Endothelial cell of umbilical vein (primary cell): ENCODE results near the gene INHA. TPM values are rescaled to one million over a fixed set of nuclear protein-coding genes. Genes with fewer than 3 reads are reported as not detected.

ENCODE experiments used
- BruUV-seq: library from RNA; stranded (reverse); fragments of 400-500 nt; replicated peaks from 2 replicates; lab custom pipeline; 2021; lab: Mats Ljungman, UMichigan
- CTCF ChIA-PET: fragments of 300-600, 350-600 bp; sonication (Branson Sonifier 250); formaldehyde crosslinking; loops from one replicate; lab custom pipeline; 2021; ENCODE audit warnings: antibody characterized with exemption, inconsistent platforms; lab: Charles Lee
- POLR2A ChIA-PET: fragments of 300-600, 350-600 bp; sonication (Branson Sonifier 250); formaldehyde crosslinking; loops from one replicate; lab custom pipeline; 2021; ENCODE audit warnings: antibody characterized with exemption, inconsistent platforms; lab: Charles Lee
- DNase-seq: peaks from one replicate; pipeline ENCODE4 v3.0.0-alpha.2; 2011; ENCODE audit warnings: low read depth, low spot score
- FAIRE-seq: peaks from 2 replicates; lab custom pipeline; 2011; peaks lifted over from hg19 to GRCh38; lab: Jason Lieb, UNC
- H2AFZ ChIP-seq: 2 replicates; pipeline ENCODE4 v1.6.0; 2012; ENCODE audit warnings: low read depth, low read length, control low read depth, inconsistent platforms
- H3K27ac ChIP-seq: 2 replicates; pipeline ENCODE4 v1.5.1; 2011; ENCODE audit warnings: low read depth, mild to moderate bottlenecking, control low read depth, low read length, moderate library complexity; ENCODE audit not compliant: insufficient read depth
- H3K27me3 ChIP-seq, 2 experiments: 2 replicates each; pipeline versions ENCODE4 v1.6.0 to v1.6.1; 2011; ENCODE audit warnings: low read length in 2 of 2, mixed read lengths in 1 of 2; ENCODE audit not compliant: control insufficient read depth in 2 of 2, insufficient read depth in 2 of 2
- H3K36me3 ChIP-seq, 2 experiments: 2 replicates in 1 of 2; 3 replicates in 1 of 2; pipeline ENCODE4 v1.5.1; 2011; ENCODE audit warnings: low read length in 2 of 2, mild to moderate bottlenecking in 1 of 2, moderate library complexity in 1 of 2; ENCODE audit not compliant: control insufficient read depth in 2 of 2, insufficient read depth in 2 of 2; ENCODE audit errors: extremely low read depth in 1 of 2
- H3K4me1 ChIP-seq: 3 replicates; pipeline ENCODE4 v1.5.1; 2011; ENCODE audit warnings: mild to moderate bottlenecking, low read length; ENCODE audit not compliant: control insufficient read depth, insufficient read depth; ENCODE audit errors: extremely low read depth
- H3K4me2 ChIP-seq: 2 replicates; pipeline ENCODE4 v1.6.1; 2011; ENCODE audit warnings: low read length, control low read depth, mixed read lengths; ENCODE audit not compliant: insufficient read depth
- H3K4me3 ChIP-seq, 3 experiments: fragments of 200-600 bp in 1 of 3; sonication (generic), shearing (Covaris generic) in 1 of 3; replicated peaks in 1 of 3; 2 replicates each; pipeline ENCODE4 v1.5.1; 2011 to 2016; ENCODE audit warnings: control low read depth in 3 of 3, low read length in 3 of 3, mild to moderate bottlenecking in 2 of 3, inconsistent platforms in 1 of 3, low read depth in 1 of 3, moderate library complexity in 1 of 3; ENCODE audit not compliant: insufficient read depth in 1 of 3
- H3K79me2 ChIP-seq: 2 replicates; pipeline ENCODE4 v1.6.0; 2012; ENCODE audit warnings: low read length, inconsistent platforms; ENCODE audit not compliant: control insufficient read depth, insufficient read depth
- H3K9ac ChIP-seq: replicated peaks from 2 replicates; pipeline ENCODE3; 2011; ENCODE audit warnings: low read length, control low read depth; ENCODE audit not compliant: insufficient read depth; ENCODE audit errors: extremely low read depth
- H3K9me1 ChIP-seq: replicated peaks from 3 replicates; pipeline ENCODE4 v1.6.0; 2011; ENCODE audit warnings: mild to moderate bottlenecking, low read length; ENCODE audit not compliant: control insufficient read depth, insufficient read depth; ENCODE audit errors: extremely low read depth
- H3K9me3 ChIP-seq: replicated peaks from 2 replicates; pipeline ENCODE4 v1.5.1; 2012; ENCODE audit warnings: low read length, inconsistent platforms; ENCODE audit not compliant: control insufficient read depth, insufficient read depth
- H4K20me1 ChIP-seq: replicated peaks from 2 replicates; pipeline ENCODE3; 2011; ENCODE audit warnings: mild to moderate bottlenecking, low read length; ENCODE audit not compliant: control insufficient read depth, insufficient read depth; ENCODE audit errors: extremely low read depth
- EZH2 ChIP-seq: IDR thresholded peaks from 2 replicates; pipeline ENCODE4 v1.6.1; 2012; ENCODE audit warnings: borderline replicate concordance, low read depth, mild to moderate bottlenecking, moderate library complexity, low read length, inconsistent platforms; ENCODE audit not compliant: severe bottlenecking
- FOS ChIP-seq: IDR thresholded peaks from 2 replicates; pipeline ENCODE4 v1.6.1; 2011; ENCODE audit warnings: mild to moderate bottlenecking, low read length, moderate library complexity, borderline replicate concordance; ENCODE audit not compliant: insufficient read depth
- GATA2 ChIP-seq: IDR thresholded peaks from 2 replicates; pipeline ENCODE4 v1.7.0; 2011; ENCODE audit warnings: low read depth, mild to moderate bottlenecking, moderate library complexity, mixed read lengths, low read length; ENCODE audit not compliant: insufficient read length, insufficient read depth
- JUN ChIP-seq: IDR thresholded peaks from 2 replicates; pipeline ENCODE4 v1.6.1; 2011; ENCODE audit warnings: borderline replicate concordance, low read depth; ENCODE audit not compliant: insufficient read length, insufficient read depth
- MYC ChIP-seq: IDR thresholded peaks from one replicate; pipeline ENCODE4 v1.6.1; 2011; ENCODE audit warnings: mild to moderate bottlenecking, low read depth, low read length
- POLR2A ChIP-seq: IDR thresholded peaks from 2 replicates; pipeline ENCODE4 v1.6.1; 2012; ENCODE audit warnings: low read depth, mild to moderate bottlenecking, control low read depth, low read length
- POLR2AphosphoS5 ChIP-seq: IDR thresholded peaks from 2 replicates; pipeline ENCODE4 v1.6.1; 2012; ENCODE audit warnings: low read depth, mild to moderate bottlenecking, control low read depth, low read length, moderate library complexity; ENCODE audit not compliant: insufficient read depth
- dilution Hi-C: fragments of 300-500 bp; cut with MboI; formaldehyde crosslinking; loops from one replicate; pipeline ENCODE4 v1.15.0; 2019; ENCODE audit warnings: low sequenced_read_pairs; ENCODE audit not compliant: extremely low pct_ligation_motif_present
- intact Hi-C: fragments of 100-400 bp; cut with micrococcal nuclease; formaldehyde crosslinking; loops from one replicate; pipeline ENCODE4 v1.10.0; 2022
- polyA plus RNA-seq, 4 experiments: library from polyadenylated mRNA; depleted of rRNA in 3 of 4; stranded (reverse) in 3 of 4; unstranded in 1 of 4; fragments of >200 nt; gene quantifications; 2 replicates each; pipeline versions ENCODE4 v1.2.1 to v1.2.3, GENCODE V29; 2011 to 2012; ENCODE audit warnings: missing spikeins in 1 of 4
- total RNA-seq: library from RNA; stranded (reverse); gene quantifications from 2 replicates; pipeline ENCODE4 v1.2.3, GENCODE V29; 2021
- TF ChIP-seq, protein P1 (sequence below): IDR thresholded peaks from 2 replicates; pipeline ENCODE4 v1.6.1; 2011; ENCODE audit not compliant: insufficient read depth, insufficient read length
- TF ChIP-seq, protein P2 (sequence below), 2 donors: IDR thresholded peaks; 1 replicate in 1 of 2; 2 replicates in 1 of 2; pipeline ENCODE4 v1.5.1; 2011; ENCODE audit warnings: low read length in 2 of 2, mild to moderate bottlenecking in 2 of 2, moderate library complexity in 2 of 2, control low read depth in 1 of 2, inconsistent platforms in 1 of 2, low read depth in 1 of 2; ENCODE audit not compliant: insufficient read depth in 1 of 2; ENCODE audit errors: extremely low read depth in 1 of 2

The INHA gene
- total and polyA plus RNA-seq, 2 donors (not counting 3 experiments of a cell fraction or from before 2014, with no cell fraction given): 0.06 TPM; not detected in 1

DNA sequence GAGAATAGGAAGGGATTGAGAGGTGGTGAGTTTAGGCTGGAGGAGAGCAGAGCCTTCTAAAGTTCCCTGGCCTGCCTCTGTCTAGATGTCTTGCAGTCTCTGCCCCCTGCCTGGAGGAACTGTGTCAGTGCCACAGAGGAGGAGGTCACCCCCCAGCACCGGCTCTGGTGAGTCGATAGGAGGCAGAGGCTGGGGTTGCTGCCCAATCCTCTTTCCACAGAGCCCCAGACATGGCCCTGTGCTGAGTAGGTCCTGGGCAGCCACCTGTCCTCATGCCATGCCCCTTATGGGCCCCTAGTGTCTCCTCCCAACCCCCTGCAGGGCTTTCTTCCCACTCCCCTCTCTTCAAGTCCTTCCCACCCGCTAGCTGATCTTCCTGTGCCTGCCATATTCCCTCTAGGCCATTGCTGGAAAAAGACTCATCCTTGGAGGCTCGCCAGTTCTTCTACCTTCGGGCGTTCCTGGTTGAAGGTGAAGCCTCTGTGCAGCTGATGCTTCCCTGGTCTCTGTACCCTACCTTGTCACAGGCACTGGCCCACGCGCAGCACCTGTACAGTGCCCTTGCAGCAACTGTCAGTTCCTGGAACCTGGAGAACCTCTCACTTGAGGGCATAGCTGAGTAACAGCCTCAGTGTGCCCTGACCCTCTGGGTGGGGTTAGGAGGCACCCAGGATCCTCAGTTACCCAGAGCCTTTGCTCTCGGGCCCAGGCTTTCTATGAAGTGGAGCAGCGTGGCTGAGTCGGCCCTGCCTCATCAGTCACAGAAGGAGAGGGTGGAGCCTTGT, 42.2 kb downstream of the INHA start:
- H3K9me1 ChIP-seq: no peaks in the 10 kb centered on the region
- DNase-seq: no peak
- H3K36me3 ChIP-seq: peaks cover 0 to 11% of the 10 kb centered on the region in 2 experiments
- FAIRE-seq: no peak
- no peak overlapping the region for H3K4me2 ChIP-seq
- dilution Hi-C loops: no loop called here
- no peak overlapping the region for H3K27ac ChIP-seq
- no TSS peak for BruUV-seq
- no peaks in the 10 kb centered on the region for H3K9me3 ChIP-seq
- no peaks in the 10 kb centered on the region for H3K79me2 ChIP-seq
- no peaks in the 10 kb centered on the region for H3K27me3 ChIP-seq
- H3K4me1 ChIP-seq: no peaks in the 10 kb centered on the region
- intact Hi-C loops: no loop called here
- no peak overlapping the region for H3K9ac ChIP-seq
- H4K20me1 ChIP-seq: no peaks in the 10 kb centered on the region
- ChIA-PET CTCF (no interaction called here), POLR2A (no interaction called here)
- no peak overlapping the region for H3K4me3 ChIP-seq
- TF ChIP-seq EZH2 (no peak), POLR2AphosphoS5 (no peak), JUN (no peak), POLR2A (no peak), MYC (no peak), FOS (no peak), GATA2 (no peak)
- TF ChIP-seq, protein P1, sequence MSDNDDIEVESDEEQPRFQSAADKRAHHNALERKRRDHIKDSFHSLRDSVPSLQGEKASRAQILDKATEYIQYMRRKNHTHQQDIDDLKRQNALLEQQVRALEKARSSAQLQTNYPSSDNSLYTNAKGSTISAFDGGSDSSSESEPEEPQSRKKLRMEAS: no peak
- TF ChIP-seq, protein P2, sequence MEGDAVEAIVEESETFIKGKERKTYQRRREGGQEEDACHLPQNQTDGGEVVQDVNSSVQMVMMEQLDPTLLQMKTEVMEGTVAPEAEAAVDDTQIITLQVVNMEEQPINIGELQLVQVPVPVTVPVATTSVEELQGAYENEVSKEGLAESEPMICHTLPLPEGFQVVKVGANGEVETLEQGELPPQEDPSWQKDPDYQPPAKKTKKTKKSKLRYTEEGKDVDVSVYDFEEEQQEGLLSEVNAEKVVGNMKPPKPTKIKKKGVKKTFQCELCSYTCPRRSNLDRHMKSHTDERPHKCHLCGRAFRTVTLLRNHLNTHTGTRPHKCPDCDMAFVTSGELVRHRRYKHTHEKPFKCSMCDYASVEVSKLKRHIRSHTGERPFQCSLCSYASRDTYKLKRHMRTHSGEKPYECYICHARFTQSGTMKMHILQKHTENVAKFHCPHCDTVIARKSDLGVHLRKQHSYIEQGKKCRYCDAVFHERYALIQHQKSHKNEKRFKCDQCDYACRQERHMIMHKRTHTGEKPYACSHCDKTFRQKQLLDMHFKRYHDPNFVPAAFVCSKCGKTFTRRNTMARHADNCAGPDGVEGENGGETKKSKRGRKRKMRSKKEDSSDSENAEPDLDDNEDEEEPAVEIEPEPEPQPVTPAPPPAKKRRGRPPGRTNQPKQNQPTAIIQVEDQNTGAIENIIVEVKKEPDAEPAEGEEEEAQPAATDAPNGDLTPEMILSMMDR (IDR thresholded peaks at IDR 0.05; ENCODE audit: extremely low read depth in 1 of 2, insufficient read depth in 1 of 2, low read depth in 1 of 2, low read length in 2 of 2): no peak
- no peak overlapping the region for H2AFZ ChIP-seq
